OCI-LY3 (cell line): ENCODE measurements around the gene PAK1IP1.

ENCODE experiments used
- CTCF ChIP-seq: fragments of 200-600, 300-600 bp; sonication (generic); IDR thresholded peaks from 2 replicates; pipeline ENCODE4 v1.5.1; 2014; ENCODE audit warnings: antibody characterized with exemption, low read length, low read depth
- EZH2phosphoT487 ChIP-seq: fragments of 200-600 bp; shearing (Covaris generic); IDR thresholded peaks from 2 replicates; pipeline ENCODE4 v1.6.1; 2018; ENCODE audit warnings: antibody characterized with exemption, mixed run types, low read depth

- TF ChIP-seq CTCF (no peak), EZH2phosphoT487 (no peak)
These were observed 25.1 kb downstream of the PAK1IP1 start for GRCh38 chr6:10719964-10720264.
